BJ (cell line): Measurements from ENCODE around the gene ANKRD35. TPM values are rescaled to one million over a fixed set of nuclear protein-coding genes. Genes with fewer than 3 reads are reported as not detected.

Source experiments
- CTCF ChIA-PET: fragments of 350-600 bp; formaldehyde crosslinking; extraction: SDS; loops from one replicate; lab custom pipeline; 2021; ENCODE audit warnings: antibody characterized with exemption, inconsistent platforms; lab: Yijun Ruan, JAX
- POLR2A ChIA-PET: fragments of 300-600 bp; sonication (Branson Sonifier 250); formaldehyde crosslinking; extraction: SDS; loops from one replicate; lab custom pipeline; 2021; ENCODE audit warnings: antibody characterized with exemption; lab: Charles Lee
- DNase-seq: peaks from one replicate; pipeline ENCODE4 v3.0.0-alpha.2; 2011; ENCODE audit warnings: low read depth
- H3K27me3 ChIP-seq: 2 replicates; pipeline ENCODE4 v1.6.0; 2011; ENCODE audit warnings: low read length; ENCODE audit not compliant: control insufficient read depth, insufficient read depth
- H3K36me3 ChIP-seq: 2 replicates; pipeline ENCODE4 v1.5.1; 2011; ENCODE audit warnings: low read length; ENCODE audit not compliant: control insufficient read depth, insufficient read depth
- H3K4me3 ChIP-seq: 2 replicates; pipeline ENCODE4 v1.5.1; 2011; ENCODE audit warnings: low read depth, mild to moderate bottlenecking, control low read depth, low read length
- polyA plus RNA-seq: library from polyadenylated mRNA; depleted of rRNA; stranded (reverse); fragments of >200 nt; gene quantifications from 2 replicates; pipeline ENCODE4 v1.2.3, GENCODE V29; 2011
- TF ChIP-seq, protein P1 (sequence below): IDR thresholded peaks from 2 replicates; pipeline ENCODE4 v1.5.1; 2011; ENCODE audit warnings: low read depth, mild to moderate bottlenecking, control low read depth, inconsistent platforms, low read length, moderate library complexity; ENCODE audit not compliant: insufficient read depth

The ANKRD35 gene
- polyA plus RNA-seq, 1 experiment, result 1.5 TPM

DNA sequence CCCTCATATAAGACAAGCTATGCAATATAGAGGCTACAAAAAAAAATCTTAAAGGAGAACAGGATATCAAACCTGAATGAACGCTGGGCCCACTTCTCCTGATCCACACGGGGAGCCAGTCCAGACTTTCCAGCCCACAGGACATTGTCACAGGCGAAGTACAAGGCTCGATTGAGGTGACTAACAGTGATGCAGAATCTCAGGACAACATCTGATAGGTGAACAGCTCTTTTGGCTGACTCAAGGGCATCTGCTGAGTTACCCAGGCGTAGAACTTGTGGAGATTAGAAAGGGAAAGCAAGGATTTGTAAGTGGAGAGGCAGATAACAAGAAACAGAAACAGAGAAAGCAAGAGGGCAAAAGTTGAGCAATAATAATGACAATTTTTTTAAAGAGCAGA, 31.1 kb upstream of the ANKRD35 start:
- Histone ChIP-seq H3K36me3 (peaks cover 2% of the 10 kb centered on the region), H3K4me3 (no peak overlapping the region), H3K27me3 (no peaks in the 10 kb centered on the region)
- POLR2A ChIA-PET, result no interaction called here
- CTCF ChIA-PET, result interaction anchor here (0.7 to 4.4 kb wide), 2 partner anchors 25 to 67 kb away, joined by 3 to 23 read pairs; no protein-coding TSS in a partner anchor
- TF ChIP-seq, protein P1, sequence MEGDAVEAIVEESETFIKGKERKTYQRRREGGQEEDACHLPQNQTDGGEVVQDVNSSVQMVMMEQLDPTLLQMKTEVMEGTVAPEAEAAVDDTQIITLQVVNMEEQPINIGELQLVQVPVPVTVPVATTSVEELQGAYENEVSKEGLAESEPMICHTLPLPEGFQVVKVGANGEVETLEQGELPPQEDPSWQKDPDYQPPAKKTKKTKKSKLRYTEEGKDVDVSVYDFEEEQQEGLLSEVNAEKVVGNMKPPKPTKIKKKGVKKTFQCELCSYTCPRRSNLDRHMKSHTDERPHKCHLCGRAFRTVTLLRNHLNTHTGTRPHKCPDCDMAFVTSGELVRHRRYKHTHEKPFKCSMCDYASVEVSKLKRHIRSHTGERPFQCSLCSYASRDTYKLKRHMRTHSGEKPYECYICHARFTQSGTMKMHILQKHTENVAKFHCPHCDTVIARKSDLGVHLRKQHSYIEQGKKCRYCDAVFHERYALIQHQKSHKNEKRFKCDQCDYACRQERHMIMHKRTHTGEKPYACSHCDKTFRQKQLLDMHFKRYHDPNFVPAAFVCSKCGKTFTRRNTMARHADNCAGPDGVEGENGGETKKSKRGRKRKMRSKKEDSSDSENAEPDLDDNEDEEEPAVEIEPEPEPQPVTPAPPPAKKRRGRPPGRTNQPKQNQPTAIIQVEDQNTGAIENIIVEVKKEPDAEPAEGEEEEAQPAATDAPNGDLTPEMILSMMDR, result no peak
- no peak for DNase-seq

DNA sequence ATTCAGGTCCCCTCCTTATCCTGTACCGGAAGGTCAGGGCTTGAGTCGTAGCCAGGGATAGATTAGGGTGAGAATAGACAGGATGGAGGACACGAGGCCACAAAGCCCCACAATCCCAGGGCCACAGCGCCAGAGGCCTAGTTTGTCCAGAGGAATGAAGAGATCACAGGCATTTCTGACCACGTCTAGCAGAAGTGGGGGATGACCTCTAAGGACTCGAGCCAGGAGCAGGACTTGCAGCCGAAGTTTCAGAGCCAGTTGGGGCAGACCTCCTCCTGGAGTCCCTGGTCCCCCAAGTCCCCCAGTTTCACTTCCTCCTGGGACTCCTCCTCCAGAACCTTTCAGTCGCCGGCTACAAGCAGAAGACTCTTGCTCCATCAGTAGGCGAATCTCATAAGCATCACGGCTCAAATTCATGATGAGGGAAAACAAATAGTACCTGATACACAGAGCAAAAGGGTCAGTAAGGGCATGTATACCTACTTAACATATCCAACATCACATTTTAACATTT, 26.5 kb upstream of the ANKRD35 start:
- POLR2A ChIA-PET, result no interaction called here

DNA sequence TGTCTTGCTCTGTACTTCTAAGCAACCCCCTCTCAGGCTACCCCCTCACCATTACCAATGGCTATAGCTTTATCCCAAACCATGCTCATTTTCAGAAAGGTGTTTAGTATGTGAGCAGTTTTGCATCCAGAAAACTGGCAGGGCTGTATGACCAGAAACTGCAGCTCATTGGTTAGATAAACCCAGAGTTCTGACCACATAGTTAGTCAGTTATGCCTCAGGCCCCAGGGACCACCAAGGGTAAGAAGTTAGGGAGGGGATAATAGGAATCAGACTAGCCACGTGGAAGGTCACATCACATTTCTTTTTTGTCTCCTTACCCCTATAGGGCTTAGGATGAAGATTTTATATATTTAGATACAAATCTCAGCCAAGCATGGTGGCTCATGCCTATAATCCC, 23.0 kb upstream of the ANKRD35 start:
- no peak for DNase-seq
- TF ChIP-seq, protein P1, result no peak
- H3K36me3 ChIP-seq, result no peaks in the 10 kb centered on the region; the same call in 1 of the 2 replicates
- H3K4me3 ChIP-seq, result no peak overlapping the region
- ChIA-PET CTCF (interaction anchor here (0.6 to 8.4 kb wide), 11 partner anchors 10 to 61 kb away, joined by 3 to 193 read pairs (median 6); partner anchors contain the start of genes ANKRD35, NUDT17, PIAS3 and RBM8A), POLR2A (interaction anchor here (0.6 to 0.7 kb wide), 3 partner anchors 17 to 49 kb away, joined by 3 read pairs; partner anchors contain the start of gene LIX1L)
- no peaks in the 10 kb centered on the region for H3K27me3 ChIP-seq

More for the DNA sequence above, 26.5 kb upstream of the ANKRD35 start:
- Histone ChIP-seq H3K27me3 (no peaks in the 10 kb centered on the region), H3K4me3 (no peak overlapping the region), H3K36me3 (peaks cover 2% of the 10 kb centered on the region)
- TF ChIP-seq, protein P1, result no peak
- DNase-seq, result no peak
- CTCF ChIA-PET, result interaction anchor here (1.7 to 8.4 kb wide), 4 partner anchors 19 to 87 kb away, joined by 4 to 193 read pairs (median 36); partner anchors contain the start of gene NUDT17

DNA sequence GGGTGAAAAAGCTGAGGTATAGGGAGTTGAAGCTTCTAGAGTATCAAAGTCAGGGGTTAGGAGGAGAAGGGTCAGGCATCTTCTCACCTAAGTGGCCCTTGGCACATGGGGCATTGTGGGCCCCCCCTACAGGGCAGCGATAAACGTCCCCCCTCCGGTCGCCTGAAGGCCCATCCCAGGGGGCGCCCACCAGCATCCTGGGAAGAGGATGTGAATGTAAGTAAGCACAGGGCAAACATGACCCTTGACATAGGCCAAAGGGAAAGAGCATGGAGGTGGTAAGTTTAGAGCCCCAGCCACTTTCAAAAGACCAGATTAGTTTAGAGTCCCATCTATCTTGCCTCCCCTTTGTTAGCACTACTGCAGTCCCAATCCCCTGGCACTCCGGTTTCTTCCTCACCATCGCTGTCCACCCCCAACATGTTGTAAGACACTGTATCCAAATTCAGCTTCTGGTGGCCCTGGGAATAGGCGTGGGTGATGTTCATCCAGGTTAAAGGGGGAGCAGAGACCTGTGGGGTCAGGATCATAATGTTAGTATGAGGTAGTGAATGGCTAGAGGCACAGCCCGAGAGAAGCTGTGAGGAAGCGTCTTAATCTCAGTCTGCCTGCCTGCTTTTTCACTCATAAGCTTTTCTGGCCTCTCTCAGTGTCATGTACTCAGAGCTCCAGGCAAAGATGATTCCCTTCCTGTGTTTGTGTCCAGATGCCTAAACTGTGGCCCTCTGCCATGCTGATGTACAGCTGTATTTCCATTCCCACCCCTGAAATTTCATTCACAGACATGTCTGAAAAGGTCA, 21.5 kb upstream of the ANKRD35 start:
- ChIA-PET POLR2A (no interaction called here), CTCF (interaction anchor here (1.5 to 8.4 kb wide), 3 partner anchors 14 to 60 kb away, joined by 6 to 193 read pairs (median 58); partner anchors contain the start of genes NUDT17 and RBM8A)
- no peak overlapping the region for H3K4me3 ChIP-seq
- H3K27me3 ChIP-seq, result no peaks in the 10 kb centered on the region
- TF ChIP-seq, protein P1, result no peak
- no peak for DNase-seq
- H3K36me3 ChIP-seq, result no peaks in the 10 kb centered on the region; the same call in 1 of the 2 replicates
